HCT116 (cell line): ENCODE results near the gene ATP8B3. TPM values are rescaled to one million over a fixed set of nuclear protein-coding genes. Genes with fewer than 3 reads are reported as not detected.

Experiments
- ATAC-seq: fragments of 200-7000 bp; cut with Tn5 transposase; 2 replicates; pipeline ENCODE4 v1.9.1; 2020; ENCODE audit warnings: mild to moderate bottlenecking, moderate library complexity
- BruUV-seq: library from RNA; stranded (reverse); fragments of 400-500 nt; replicated peaks from 2 replicates; lab custom pipeline; 2021; lab: Mats Ljungman, UMichigan
- CTCF ChIA-PET: fragments of 300-600 bp; sonication (Branson Sonifier 250); formaldehyde crosslinking; loops from one replicate; lab custom pipeline; 2021; ENCODE audit warnings: antibody characterized with exemption; lab: Charles Lee
- POLR2A ChIA-PET: fragments of 300-600, 350-600 bp; sonication (Branson Sonifier 250); formaldehyde crosslinking; loops from one replicate; lab custom pipeline; 2021; ENCODE audit warnings: antibody characterized with exemption; lab: Charles Lee
- RAD21 ChIA-PET, 2 experiments: fragments of 300-600 bp; sonication (Branson Sonifier 250); formaldehyde crosslinking; loops; one replicate each; lab custom pipeline; 2023; ENCODE audit warnings: low total read pairs in 2 of 2; ENCODE audit not compliant: uncharacterized antibody in 2 of 2, unreplicated experiment in 2 of 2, low non-redundant PET in 1 of 2; lab: Charles Lee
- DNase-seq: peaks from one replicate; pipeline ENCODE4 v3.0.0-alpha.2; 2010; ENCODE audit warnings: low read depth, low spot score
- H2AFZ ChIP-seq: fragments of 200-600 bp; shearing (Covaris generic), sonication (generic); 2 replicates; pipeline ENCODE4 v1.6.1; 2017; ENCODE audit warnings: low read depth, mixed run types, mixed read lengths, antibody characterized with exemption, low read length; ENCODE audit not compliant: poor library complexity, severe bottlenecking
- H3K27ac ChIP-seq: 2 replicates; pipeline ENCODE4 v1.5.1; 2012; ENCODE audit warnings: low read depth, low read length
- H3K27me3 ChIP-seq: fragments of 200-600 bp; sonication (generic); 2 replicates; pipeline ENCODE4 v1.6.1; 2016; ENCODE audit warnings: mixed run types, low read length, mixed read lengths; ENCODE audit not compliant: insufficient read depth
- H3K36me3 ChIP-seq, 2 experiments: fragments of 200-500 bp in 1 of 2; fragments of 200-600 bp in 1 of 2; sonication (Bioruptor generic) in 1 of 2; sonication (generic) in 1 of 2; 2 replicates each; pipeline versions ENCODE4 v1.5.1 to v1.6.1; 2014 to 2016; ENCODE audit warnings: low read length in 2 of 2, inconsistent platforms in 1 of 2, mixed read lengths in 1 of 2, mixed run types in 1 of 2; ENCODE audit not compliant: insufficient read depth in 2 of 2, control insufficient read depth in 1 of 2
- H3K4me1 ChIP-seq, 2 experiments: fragments of 200-600 bp in 1 of 2; sonication (generic) in 1 of 2; 2 replicates each; pipeline versions ENCODE4 v1.5.1 to v1.6.1; 2012 to 2017; ENCODE audit warnings: low read length in 2 of 2, inconsistent platforms in 1 of 2, mild to moderate bottlenecking in 1 of 2, mixed read lengths in 1 of 2, mixed run types in 1 of 2, moderate library complexity in 1 of 2; ENCODE audit not compliant: insufficient read depth in 2 of 2, control insufficient read depth in 1 of 2
- H3K4me2 ChIP-seq: fragments of 200-600 bp; sonication (generic); 2 replicates; pipeline ENCODE4 v1.6.1; 2017; ENCODE audit warnings: mixed run types, low read length, mixed read lengths
- H3K4me3 ChIP-seq, 2 experiments: fragments of 200-600 bp in 1 of 2; sonication (generic) in 1 of 2; replicated peaks in 1 of 2; 2 replicates each; pipeline ENCODE4 v1.5.1; 2011 to 2016; ENCODE audit warnings: low read length in 2 of 2, control low read depth in 1 of 2, low read depth in 1 of 2, mild to moderate bottlenecking in 1 of 2, mixed read lengths in 1 of 2, mixed run types in 1 of 2
- H3K79me2 ChIP-seq: fragments of 200-600 bp; sonication (generic); 2 replicates; pipeline ENCODE4 v1.6.1; 2017; ENCODE audit warnings: mild to moderate bottlenecking, mixed run types, low read length, moderate library complexity, mixed read lengths; ENCODE audit not compliant: insufficient read depth
- H3K9ac ChIP-seq: fragments of 200-600 bp; sonication (generic); 2 replicates; pipeline ENCODE4 v1.6.1; 2016; ENCODE audit warnings: low read length, mixed read lengths
- H3K9me2 ChIP-seq: fragments of 200-600 bp; sonication (generic), shearing (Covaris generic); 2 replicates; pipeline ENCODE4 v1.6.1; 2017; ENCODE audit warnings: mixed run types, mild to moderate bottlenecking, moderate library complexity; ENCODE audit not compliant: insufficient read depth
- H3K9me3 ChIP-seq, 2 experiments: fragments of 200-500 bp in 1 of 2; fragments of 200-600 bp in 1 of 2; sonication (Bioruptor generic) in 1 of 2; sonication (generic) in 1 of 2; 2 replicates each; pipeline ENCODE4 v1.6.1; 2014 to 2017; ENCODE audit warnings: low read length in 2 of 2, mixed read lengths in 2 of 2, inconsistent platforms in 1 of 2, low read depth in 1 of 2, mild to moderate bottlenecking in 1 of 2, mixed run types in 1 of 2, moderate library complexity in 1 of 2; ENCODE audit not compliant: control insufficient read depth in 1 of 2, insufficient read depth in 1 of 2
- H4K20me1 ChIP-seq: fragments of 200-600 bp; sonication (generic), shearing (Covaris generic); 2 replicates; pipeline ENCODE4 v1.6.1; 2017; ENCODE audit warnings: mixed run types, mild to moderate bottlenecking, moderate library complexity; ENCODE audit not compliant: insufficient read depth
- ATF3 ChIP-seq: IDR thresholded peaks from 2 replicates; pipeline ENCODE4 v1.6.1; 2012
- CBX3 ChIP-seq: IDR thresholded peaks from 2 replicates; pipeline ENCODE4 v1.6.1; 2012; ENCODE audit warnings: low read depth
- CEBPB ChIP-seq: IDR thresholded peaks from 2 replicates; pipeline ENCODE4 v1.6.1; 2012; ENCODE audit warnings: low read depth
- CTCF ChIP-seq, 3 experiments: fragments of 200-600 bp in 1 of 3; sonication (generic) in 1 of 3; IDR thresholded peaks in 2 of 3; conservative IDR thresholded peaks in 1 of 3; 2 replicates each; pipeline ENCODE4 v1.5.1; 2012 to 2017; ENCODE audit warnings: low read depth in 2 of 3, low read length in 2 of 3, antibody characterized with exemption in 1 of 3, borderline replicate concordance in 1 of 3, control low read depth in 1 of 3, mild to moderate bottlenecking in 1 of 3, mixed read lengths in 1 of 3, mixed run types in 1 of 3, moderate library complexity in 1 of 3; ENCODE audit not compliant: insufficient read depth in 1 of 3
- EGR1 ChIP-seq: IDR thresholded peaks from 2 replicates; pipeline ENCODE4 v1.6.1; 2012; ENCODE audit warnings: low read depth
- ELF1 ChIP-seq: IDR thresholded peaks from 2 replicates; pipeline ENCODE4 v1.6.1; 2012; ENCODE audit warnings: low read depth, borderline replicate concordance
- EZH2 ChIP-seq: fragments of 200-600 bp; sonication (generic); IDR thresholded peaks from 2 replicates; pipeline ENCODE4 v1.6.1; 2017; ENCODE audit warnings: antibody characterized with exemption, mixed run types
- EZH2phosphoT487 ChIP-seq: fragments of 200-600 bp; IDR thresholded peaks from 2 replicates; pipeline ENCODE4 v1.6.1; 2018; ENCODE audit warnings: antibody characterized with exemption, borderline replicate concordance
- JUND ChIP-seq: IDR thresholded peaks from 2 replicates; pipeline ENCODE4 v1.6.1; 2012
- RAD21 ChIP-seq: IDR thresholded peaks from 2 replicates; pipeline ENCODE4 v1.6.1; 2012; ENCODE audit warnings: low read depth, mild to moderate bottlenecking
- SIN3A ChIP-seq: IDR thresholded peaks from 2 replicates; pipeline ENCODE4 v1.6.1; 2012; ENCODE audit warnings: low read depth
- SP1 ChIP-seq: IDR thresholded peaks from 2 replicates; pipeline ENCODE4 v1.6.1; 2012; ENCODE audit warnings: low read depth
- SRF ChIP-seq: IDR thresholded peaks from 2 replicates; pipeline ENCODE4 v1.6.1; 2012; ENCODE audit warnings: low read depth
- TCF7L2 ChIP-seq: IDR thresholded peaks from 2 replicates; pipeline ENCODE4 v1.7.0; 2011; ENCODE audit warnings: borderline replicate concordance, inconsistent platforms; ENCODE audit not compliant: insufficient read depth, insufficient read length; ENCODE audit errors: extremely low read depth
- YY1 ChIP-seq: IDR thresholded peaks from 2 replicates; pipeline ENCODE4 v1.6.1; 2011; ENCODE audit warnings: low read length, low read depth, moderate library complexity, mild to moderate bottlenecking; ENCODE audit not compliant: insufficient replicate concordance; ENCODE audit errors: extremely low read depth
- ZFX ChIP-seq: fragments of 450-650 bp; IDR thresholded peaks from 2 replicates; pipeline ENCODE4 v1.6.1; 2017
- intact Hi-C: fragments of 100-400 bp; cut with micrococcal nuclease; formaldehyde crosslinking; loops from 2 replicates; pipeline ENCODE4 v1.10.0; 2022
- total RNA-seq: library from RNA; stranded (reverse); gene quantifications from one replicate; pipeline ENCODE4 v1.2.1, GENCODE V29; 2021; ENCODE audit not compliant: unreplicated experiment

Gene ATP8B3
- total RNA-seq, 1 experiment from 2014 or later: 17.0 TPM

GRCh38 chr19:1787116-1787515 lies 25.0 kb downstream of the ATP8B3 start:
- BruUV-seq: no TSS peak
- CTCF ChIA-PET: interaction anchor here (1.5 kb wide), 1 partner anchor 9 kb away, joined by 3 read pairs; no protein-coding TSS in a partner anchor
- no peak for DNase-seq
- H2AFZ ChIP-seq: no peak overlapping the region
- POLR2A ChIA-PET: no interaction called here
- no peaks in the 10 kb centered on the region for H3K27me3 ChIP-seq
- no peaks in the 10 kb centered on the region for H3K9me2 ChIP-seq
- H3K9ac ChIP-seq: no peak overlapping the region
- no peaks in the 10 kb centered on the region for H3K79me2 ChIP-seq
- RAD21 ChIA-PET: interaction anchor here in 1 of 2 experiments (0.6 kb wide), 1 partner anchor 114 kb away, joined by 4 read pairs; no protein-coding TSS in a partner anchor
- TF ChIP-seq TCF7L2 (peak; percentile 53), CBX3 (no peak)
- H3K4me2 ChIP-seq: no peak overlapping the region
- no peak for ATAC-seq
- H3K27ac ChIP-seq: no peak overlapping the region
- no peaks in the 10 kb centered on the region for H3K36me3 ChIP-seq
- H3K4me1 ChIP-seq: peaks cover 0 to 4% of the 10 kb centered on the region in 2 experiments; a peak in 2 of 4 replicates
- peaks cover 0 to 4% of the 10 kb centered on the region in 2 experiments; a peak in 1 of 4 replicates for H3K9me3 ChIP-seq
- intact Hi-C loops: no loop called here
- H3K4me3 ChIP-seq: no peak overlapping the region
- H4K20me1 ChIP-seq: no peaks in the 10 kb centered on the region

GRCh38 chr19:1786668-1787067 lies 25.4 kb downstream of the ATP8B3 start:
- ChIA-PET CTCF (interaction anchor here (0.6 kb wide), 1 partner anchor 9 kb away, joined by 5 read pairs; no protein-coding TSS in a partner anchor), RAD21 (no interaction called here), POLR2A (no interaction called here)
- no peak overlapping the region for H3K27ac ChIP-seq
- no peak overlapping the region for H3K4me3 ChIP-seq
- intact Hi-C loops: no loop called here
- no peaks in the 10 kb centered on the region for H3K27me3 ChIP-seq
- H4K20me1 ChIP-seq: no peaks in the 10 kb centered on the region
- H3K79me2 ChIP-seq: no peaks in the 10 kb centered on the region
- no peaks in the 10 kb centered on the region for H3K36me3 ChIP-seq
- H3K9me3 ChIP-seq: peaks cover 0 to 8% of the 10 kb centered on the region in 2 experiments; a peak in 1 of 4 replicates
- H3K4me2 ChIP-seq: no peak overlapping the region
- ATAC-seq (no peak), DNase-seq (no peak)
- H3K9ac ChIP-seq: no peak overlapping the region
- H3K9me2 ChIP-seq: no peaks in the 10 kb centered on the region
- peaks cover 0 to 4% of the 10 kb centered on the region in 2 experiments; a peak in 2 of 4 replicates for H3K4me1 ChIP-seq
- BruUV-seq: no TSS peak
- H2AFZ ChIP-seq: no peak overlapping the region
- no peak for TF ChIP-seq CTCF (IDR thresholded peaks at IDR 0.05 in 2 of 3, conservative IDR thresholded peaks at IDR 0.05 in 1 of 3; ENCODE audit: borderline replicate concordance in 1 of 3, insufficient read depth in 1 of 3, low read depth in 2 of 3, low read length in 2 of 3)
- TF ChIP-seq RAD21: no peak
- no peak for TF ChIP-seq TCF7L2
- no peak for TF ChIP-seq CEBPB
- TF ChIP-seq CBX3: no peak
- TF ChIP-seq SIN3A: no peak
- no peak for TF ChIP-seq EZH2phosphoT487
- no peak for TF ChIP-seq ZFX
- no peak for TF ChIP-seq SP1
- TF ChIP-seq YY1: no peak
- no peak for TF ChIP-seq EGR1
- no peak for TF ChIP-seq JUND
- TF ChIP-seq ATF3: no peak
- no peak for TF ChIP-seq SRF
- no peak for TF ChIP-seq EZH2
- TF ChIP-seq ELF1: no peak
